GM23338 (cell line): Measurements from ENCODE around the gene DPF1. TPM values are rescaled to one million over a fixed set of nuclear protein-coding genes. Genes with fewer than 3 reads are reported as not detected.

Experiments
- ATAC-seq: fragments of 200-7000 bp; cut with Tn5 transposase; 3 replicates; pipeline ENCODE4 v1.9.1; 2020
- DNase-seq: peaks from one replicate; pipeline ENCODE4 v3.0.0-alpha.2; 2015; ENCODE audit warnings: low spot score
- H2AFZ ChIP-seq: fragments of 200-600 bp; sonication (generic); 2 replicates; pipeline ENCODE4 v1.8.0; 2016; ENCODE audit warnings: antibody characterized with exemption, mild to moderate bottlenecking, moderate library complexity
- H3F3A ChIP-seq: fragments of 200-600 bp; sonication (generic); replicated peaks from 2 replicates; pipeline ENCODE4 v1.8.0; 2017; ENCODE audit warnings: antibody characterized with exemption, mixed run types, low read depth
- H3K27ac ChIP-seq: fragments of 200-600 bp; sonication (generic); 2 replicates; pipeline ENCODE4 v1.6.1; 2016; ENCODE audit warnings: low read depth
- H3K27me3 ChIP-seq: fragments of 200-600 bp; sonication (generic); 2 replicates; pipeline ENCODE4 v1.8.0; 2016; ENCODE audit warnings: mild to moderate bottlenecking, mixed run types, moderate library complexity; ENCODE audit not compliant: insufficient read depth
- H3K36me3 ChIP-seq: fragments of 200-600 bp; sonication (generic); 2 replicates; pipeline ENCODE4 v1.8.0; 2016; ENCODE audit warnings: mild to moderate bottlenecking; ENCODE audit not compliant: insufficient read depth
- H3K4me1 ChIP-seq: fragments of 200-600 bp; sonication (generic); 2 replicates; pipeline ENCODE4 v1.8.0; 2016; ENCODE audit warnings: mild to moderate bottlenecking, moderate library complexity; ENCODE audit not compliant: insufficient read depth
- H3K4me2 ChIP-seq: fragments of 200-600 bp; sonication (generic); 2 replicates; pipeline ENCODE4 v1.7.1; 2017; ENCODE audit warnings: mixed run types
- H3K4me3 ChIP-seq: fragments of 200-600 bp; sonication (generic); 2 replicates; pipeline ENCODE4 v1.6.1; 2016; ENCODE audit warnings: mixed run types
- H3K79me2 ChIP-seq: fragments of 200-600 bp; sonication (generic); replicated peaks from 2 replicates; pipeline ENCODE4 v1.8.0; 2017; ENCODE audit warnings: mild to moderate bottlenecking; ENCODE audit not compliant: insufficient read depth
- H3K9me2 ChIP-seq: fragments of 200-600 bp; sonication (generic); 2 replicates; pipeline ENCODE4 v1.8.0; 2017; ENCODE audit not compliant: insufficient read depth
- H4K20me1 ChIP-seq: fragments of 200-600 bp; sonication (generic); replicated peaks from 2 replicates; pipeline ENCODE4 v1.8.0; 2017; ENCODE audit warnings: mild to moderate bottlenecking; ENCODE audit not compliant: insufficient read depth
- H3K27ac Mint-ChIP-seq: 2 replicates; pipeline ENCODE4 v1.8.0; 2020; ENCODE audit warnings: inconsistent platforms, mild to moderate bottlenecking, moderate library complexity, mixed read lengths
- H3K27me3 Mint-ChIP-seq: 3 replicates; pipeline ENCODE4 v1.8.0; 2022; ENCODE audit warnings: low read depth, mild to moderate bottlenecking, moderate library complexity, mixed read lengths, inconsistent platforms; ENCODE audit not compliant: insufficient read depth, poor library complexity
- H3K36me3 Mint-ChIP-seq: 3 replicates; pipeline ENCODE4 v1.8.0; 2021; ENCODE audit warnings: low read depth, mild to moderate bottlenecking, inconsistent platforms, moderate library complexity, mixed read lengths
- H3K4me1 Mint-ChIP-seq: 3 replicates; pipeline ENCODE4 v1.8.0; 2020; ENCODE audit warnings: mild to moderate bottlenecking, inconsistent platforms, mixed read lengths
- H3K4me3 Mint-ChIP-seq: 3 replicates; pipeline ENCODE4 v1.8.0; 2021; ENCODE audit warnings: moderate library complexity, mild to moderate bottlenecking, inconsistent platforms, mixed read lengths
- H3K9me3 Mint-ChIP-seq: 3 replicates; pipeline ENCODE4 v1.8.0; 2020; ENCODE audit warnings: moderate library complexity, mild to moderate bottlenecking, inconsistent platforms, mixed read lengths
- CREB1 ChIP-seq: fragments of 250-450 bp; sonication (Bioruptor Pico); IDR thresholded peaks from 2 replicates; pipeline ENCODE4 v1.5.0; 2020; ENCODE audit warnings: low read depth, mild to moderate bottlenecking, moderate library complexity
- CTCF ChIP-seq, 2 experiments: fragments of 200-600 bp in 1 of 2; sonication (generic) in 1 of 2; conservative IDR thresholded peaks; 2 replicates each; pipeline versions ENCODE4 v1.5.1 to v1.6.1; 2016 to 2017; ENCODE audit warnings: antibody characterized with exemption in 2 of 2, low read depth in 2 of 2, mild to moderate bottlenecking in 2 of 2, moderate library complexity in 1 of 2
- EZH2 ChIP-seq: fragments of 200-600 bp; sonication (generic); IDR thresholded peaks from one replicate; pipeline ENCODE4 v1.8.0; 2017; ENCODE audit warnings: antibody characterized with exemption, mild to moderate bottlenecking, low read depth; ENCODE audit not compliant: unreplicated experiment
- EZH2phosphoT487 ChIP-seq: fragments of 200-600 bp; sonication (generic); IDR thresholded peaks from one replicate; pipeline ENCODE4 v1.8.1; 2018; ENCODE audit warnings: antibody characterized with exemption; ENCODE audit not compliant: unreplicated experiment
- JUNB ChIP-seq: IDR thresholded peaks from one replicate; pipeline ENCODE4 v1.6.1; 2016; ENCODE audit warnings: antibody characterized with exemption; ENCODE audit not compliant: unreplicated experiment
- NANOG ChIP-seq: IDR thresholded peaks from 2 replicates; pipeline ENCODE4 v1.6.1; 2016; ENCODE audit warnings: antibody characterized with exemption, borderline replicate concordance
- POLR2AphosphoS5 ChIP-seq: IDR thresholded peaks from 2 replicates; pipeline ENCODE4 v1.6.1; 2016; ENCODE audit warnings: antibody characterized with exemption, low read depth
- REST ChIP-seq: IDR thresholded peaks from one replicate; pipeline ENCODE4 v1.6.1; 2018; ENCODE audit warnings: antibody characterized with exemption; ENCODE audit not compliant: unreplicated experiment
- STAT1 ChIP-seq: IDR thresholded peaks from one replicate; pipeline ENCODE4 v1.6.1; 2016; ENCODE audit warnings: antibody characterized with exemption; ENCODE audit not compliant: unreplicated experiment
- ZNF114 ChIP-seq: fragments of 250-450 bp; sonication (Bioruptor Pico); IDR thresholded peaks from 2 replicates; pipeline ENCODE4 v1.5.0; 2020; ENCODE audit warnings: mild to moderate bottlenecking, moderate library complexity
- ZNF331 ChIP-seq: fragments of 250-450 bp; sonication (Bioruptor Pico); IDR thresholded peaks from 2 replicates; pipeline ENCODE4 v1.5.0; 2020; ENCODE audit warnings: low read depth, mild to moderate bottlenecking, moderate library complexity
- ZNF462 ChIP-seq: fragments of 250-450 bp; sonication (Bioruptor Pico); IDR thresholded peaks from 2 replicates; pipeline ENCODE4 v1.5.0; 2020; ENCODE audit warnings: mild to moderate bottlenecking, moderate library complexity
- polyA plus RNA-seq: library from polyadenylated mRNA; unstranded; fragments of >200 nt; fragmentation: Nextera tagmentation; extraction: Ambion mirVana; gene quantifications from 2 replicates; pipeline ENCODE4 v1.2.1, GENCODE V29; 2016
- total RNA-seq: library from RNA; depleted of rRNA; stranded (reverse); fragments of >200 nt; shearing (Covaris generic); gene quantifications from 2 replicates; pipeline ENCODE4 v1.2.3, GENCODE V29; 2014
- TF ChIP-seq, protein P1 (sequence below): IDR thresholded peaks from 2 replicates; pipeline ENCODE4 v1.6.1; 2016; ENCODE audit warnings: antibody characterized with exemption

DPF1 gene
- total and polyA plus RNA-seq, 2 experiments from 2014 or later: 8.3 to 11.7 TPM

DNA sequence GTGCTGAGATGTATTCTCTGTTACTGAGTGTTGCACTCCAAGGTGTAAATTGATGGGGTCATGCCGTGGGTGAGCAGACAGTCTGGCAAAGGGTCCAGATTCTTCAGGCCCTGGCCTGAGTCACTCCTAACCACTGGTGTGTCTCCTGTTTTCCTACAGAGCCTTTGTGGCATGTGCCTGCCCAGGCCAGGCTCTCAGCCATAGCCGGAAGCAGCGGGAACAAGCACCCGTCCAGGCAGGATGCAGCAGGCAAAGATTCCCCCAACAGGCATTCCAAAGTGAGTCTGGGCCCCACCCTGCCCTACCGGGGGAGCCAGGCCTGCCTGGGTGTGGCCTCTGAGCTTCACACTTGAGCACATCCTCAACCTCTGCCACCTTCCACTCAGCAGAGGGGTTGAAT lies 61.9 kb downstream of the DPF1 start:
- no peak overlapping the region for H3K4me2 ChIP-seq
- TF ChIP-seq EZH2 (no peak), NANOG (no peak), ZNF114 (CRISPR knock-in tag) (no peak), REST (no peak), STAT1 (no peak), CREB1 (CRISPR knock-in tag) (no peak), JUNB (no peak), POLR2AphosphoS5 (no peak), EZH2phosphoT487 (no peak), ZNF462 (no peak), CTCF (conservative IDR thresholded peaks at IDR 0.05; ENCODE audit: low read depth in 2 of 2) (no peak), ZNF331 (CRISPR knock-in tag) (no peak)
- TF ChIP-seq, protein P1, sequence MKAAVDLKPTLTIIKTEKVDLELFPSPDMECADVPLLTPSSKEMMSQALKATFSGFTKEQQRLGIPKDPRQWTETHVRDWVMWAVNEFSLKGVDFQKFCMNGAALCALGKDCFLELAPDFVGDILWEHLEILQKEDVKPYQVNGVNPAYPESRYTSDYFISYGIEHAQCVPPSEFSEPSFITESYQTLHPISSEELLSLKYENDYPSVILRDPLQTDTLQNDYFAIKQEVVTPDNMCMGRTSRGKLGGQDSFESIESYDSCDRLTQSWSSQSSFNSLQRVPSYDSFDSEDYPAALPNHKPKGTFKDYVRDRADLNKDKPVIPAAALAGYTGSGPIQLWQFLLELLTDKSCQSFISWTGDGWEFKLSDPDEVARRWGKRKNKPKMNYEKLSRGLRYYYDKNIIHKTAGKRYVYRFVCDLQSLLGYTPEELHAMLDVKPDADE: no peak
- Mint-ChIP-seq H3K4me3 (no peak overlapping the region), H3K27ac (no peak overlapping the region), H3K27me3 (peaks cover 17% of the 10 kb centered on the region), H3K4me1 (no peaks in the 10 kb centered on the region; the same call in 2 of the 3 replicates), H3K36me3 (peaks cover 47% of the 10 kb centered on the region), H3K9me3 (peaks cover 20% of the 10 kb centered on the region)
- ATAC-seq (no peak), DNase-seq (no peak)
- peaks cover 3% of the 10 kb centered on the region; the same call in 1 of the 2 replicates for H3K36me3 ChIP-seq
- no peaks in the 10 kb centered on the region for H3K79me2 ChIP-seq
- H3K9me2 ChIP-seq: no peaks in the 10 kb centered on the region
- H3K27ac ChIP-seq: no peak overlapping the region
- no peaks in the 10 kb centered on the region for H3K4me1 ChIP-seq
- H3F3A ChIP-seq: no peaks in the 10 kb centered on the region
- no peaks in the 10 kb centered on the region for H4K20me1 ChIP-seq
- no peak overlapping the region for H3K4me3 ChIP-seq
- no peak overlapping the region for H2AFZ ChIP-seq
- H3K27me3 ChIP-seq: no peaks in the 10 kb centered on the region
